Heart right ventricle (tissue), 16 donors: ENCODE measurements around the gene BAAT. TPM values are rescaled to one million over a fixed set of nuclear protein-coding genes. Genes with fewer than 3 reads are reported as not detected.

Source experiments
- ATAC-seq, 8 donors: fragments of 200-7000 bp; cut with Tn5 transposase; one replicate each; pipeline ENCODE4 v1.9.1; 2020; ENCODE audit warnings: mild to moderate bottlenecking in 8 of 8, moderate library complexity in 8 of 8, moderate number of reproducible peaks in 1 of 8
- DNase-seq, 2 donors: peaks; one replicate each; pipeline ENCODE4 v3.0.0-alpha.2; 2020
- H3K27ac ChIP-seq, 10 donors: fragments of 200-600 bp; sonication (generic) in 2 of 10; one replicate each; pipeline versions ENCODE4 v1.5.0 to v1.8.0; 2020 to 2022; ENCODE audit warnings: mild to moderate bottlenecking in 3 of 10
- H3K27me3 ChIP-seq, 7 donors: fragments of 200-600 bp; one replicate each; pipeline ENCODE4 v1.8.0; 2021 to 2022; ENCODE audit warnings: mild to moderate bottlenecking in 2 of 7
- H3K36me3 ChIP-seq, 9 donors: fragments of 200-600 bp; sonication (generic) in 1 of 9; one replicate each; pipeline versions ENCODE4 v1.5.0 to v1.8.0; 2020 to 2022; ENCODE audit warnings: mild to moderate bottlenecking in 2 of 9
- H3K4me1 ChIP-seq, 9 donors: fragments of 200-600 bp; sonication (generic) in 1 of 9; one replicate each; pipeline versions ENCODE4 v1.5.0 to v1.8.0; 2020 to 2022; ENCODE audit warnings: mild to moderate bottlenecking in 4 of 9
- H3K4me3 ChIP-seq, 10 donors: fragments of 200-600 bp; sonication (generic) in 2 of 10; one replicate each; pipeline versions ENCODE4 v1.5.0 to v1.8.0; 2020 to 2022; ENCODE audit warnings: mild to moderate bottlenecking in 7 of 10, moderate library complexity in 2 of 10
- H3K9me3 ChIP-seq, 11 donors: fragments of 200-600 bp in 10 of 11; sonication (generic) in 2 of 11; one replicate each; pipeline versions ENCODE4 v1.5.0 to v1.8.0; 2013 to 2022; ENCODE audit warnings: mild to moderate bottlenecking in 2 of 11, control low read depth in 1 of 11, moderate library complexity in 1 of 11
- WGBS, 2 donors: extraction: QIAGEN DNeasy Blood & Tissue Kit; methylation state at CpG; one replicate each; pipeline ENCODE4 v1.1.7; 2013; ENCODE audit warnings: inconsistent platforms in 1 of 2; 5-methylcytosine and 5-hydroxymethylcytosine counted together
- intact Hi-C, 10 donors: fragments of 100-400 bp; cut with DNase I; formaldehyde crosslinking; loops; one replicate each; pipeline versions ENCODE4 v1.11.1 to v1.14.2; 2022
- polyA plus RNA-seq, 2 donors: library from polyadenylated mRNA; stranded (reverse); fragments of 200-250 nt; gene quantifications; one replicate each; pipeline ENCODE4 v1.2.3, GENCODE V29; 2013
- total RNA-seq, 10 donors: library from RNA; stranded (reverse); fragmentation: NEBNext Ultra II Directional in 3 of 10; extraction: Animal tissue kit (Norgen Biotek cat#: 25700) in 3 of 10; gene quantifications; one replicate each; pipeline versions ENCODE4 v1.2.1 to v1.2.4, GENCODE V29; 2021 to 2023
- TF ChIP-seq, protein P1 (sequence below), 9 donors: fragments of 200-600 bp; sonication (generic) in 2 of 9; IDR thresholded peaks; one replicate each; pipeline versions ENCODE4 v1.5.0 to v1.8.0; 2021 to 2022; ENCODE audit warnings: antibody characterized with exemption in 9 of 9, mild to moderate bottlenecking in 5 of 9, moderate library complexity in 1 of 9
- donor health status: Arrhythmogenic right ventricular cardiomyopathy.
- donor health status: ischemic (EF 13 %, LVEDD 7.1; RV severe dilation, severe dysfunction).
- donor health status: healthy with polysubstance abuse.
- donor health status: DM: no; HTN: yes; CAD: no.
- donor health status: DM: no; HTN: no; CAD: no.
- donor health status: ischemic (EF 25% LVEDD 6.9; RV normal size, moderate dysfunction).
- donor health status: ischemic (EF 25% LVEDD 5.7; RV mildly dilated, moderate dysfunction).
- donor health status: healthy.
- donor health status: DM: yes; HTN: yes; CAD: no.
- donor health status: Ischemic cardiomyopathy.
- donor health status: ischemic (EF 35%, LVEDD 5.7; RV mildly dilated, moderate dysfunction).
- donor health status: nonischemic (EF 11% LVEDD 7.7; RV severe dilation, severe dysfunction).
- donor health status: DM: yes; HTN: yes; CAD: no.
- donor health status: PGD.
- donor health status: ischemic (EF 29% LVEDD 5.4; RV normal size, mild dysfunction).
- donor health status: nonischemic (EF 23%, LVEDD 6.1; RV moderate dilation, normal function).

BAAT gene
- total and polyA plus RNA-seq, 12 donors: 0.03 to 0.15 (median 0.07) TPM; not detected in 5

DNA sequence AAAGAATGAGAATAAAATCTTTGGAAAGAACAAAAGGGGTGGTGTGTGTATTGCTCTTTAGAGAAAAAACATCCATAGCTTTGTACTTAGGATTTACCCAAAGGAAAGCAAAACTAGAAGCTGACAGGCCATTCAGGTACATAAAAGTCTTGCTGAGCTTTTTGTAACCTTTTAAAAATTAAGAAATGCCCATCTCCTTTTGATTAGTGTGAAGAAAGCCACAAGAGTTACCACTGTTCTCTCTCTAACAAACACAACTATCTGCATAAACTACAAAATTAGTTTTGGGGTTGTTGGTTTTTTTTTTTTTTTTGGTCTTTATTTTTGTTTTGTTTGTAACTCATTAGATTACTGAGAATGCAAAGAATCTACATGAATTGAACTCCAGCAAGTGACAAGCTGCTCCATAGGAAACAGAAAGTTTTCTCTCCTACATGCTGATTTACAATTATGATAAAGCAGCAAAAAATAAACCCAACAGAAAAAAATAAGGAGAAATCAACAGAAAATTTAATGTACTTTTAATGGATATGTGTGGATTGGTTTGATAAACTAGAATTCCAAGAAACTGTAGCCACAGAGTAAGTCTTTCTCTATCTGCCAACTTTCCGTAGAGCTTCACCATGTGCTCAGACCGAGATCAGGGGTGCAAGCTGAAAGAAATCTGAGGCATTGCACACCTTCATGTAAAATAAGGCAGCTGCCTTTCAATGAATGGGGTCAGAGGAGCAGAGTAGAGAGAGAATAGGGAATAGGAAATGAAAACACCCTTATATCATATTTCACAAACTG, 12.3 kb downstream of the BAAT start:
- Histone ChIP-seq H3K4me3 (no peak overlapping the region), H3K27ac (no peak overlapping the region), H3K27me3 (no peaks in the 10 kb centered on the region), H3K36me3 (no peaks in the 10 kb centered on the region), H3K9me3 (peaks cover 0 to 5% (median 0%) of the 10 kb centered on the region in 11 donors), H3K4me1 (no peaks in the 10 kb centered on the region)
- DNase-seq (no peak), ATAC-seq (no peak)
- intact Hi-C loops: no loop called here
- TF ChIP-seq, protein P1, sequence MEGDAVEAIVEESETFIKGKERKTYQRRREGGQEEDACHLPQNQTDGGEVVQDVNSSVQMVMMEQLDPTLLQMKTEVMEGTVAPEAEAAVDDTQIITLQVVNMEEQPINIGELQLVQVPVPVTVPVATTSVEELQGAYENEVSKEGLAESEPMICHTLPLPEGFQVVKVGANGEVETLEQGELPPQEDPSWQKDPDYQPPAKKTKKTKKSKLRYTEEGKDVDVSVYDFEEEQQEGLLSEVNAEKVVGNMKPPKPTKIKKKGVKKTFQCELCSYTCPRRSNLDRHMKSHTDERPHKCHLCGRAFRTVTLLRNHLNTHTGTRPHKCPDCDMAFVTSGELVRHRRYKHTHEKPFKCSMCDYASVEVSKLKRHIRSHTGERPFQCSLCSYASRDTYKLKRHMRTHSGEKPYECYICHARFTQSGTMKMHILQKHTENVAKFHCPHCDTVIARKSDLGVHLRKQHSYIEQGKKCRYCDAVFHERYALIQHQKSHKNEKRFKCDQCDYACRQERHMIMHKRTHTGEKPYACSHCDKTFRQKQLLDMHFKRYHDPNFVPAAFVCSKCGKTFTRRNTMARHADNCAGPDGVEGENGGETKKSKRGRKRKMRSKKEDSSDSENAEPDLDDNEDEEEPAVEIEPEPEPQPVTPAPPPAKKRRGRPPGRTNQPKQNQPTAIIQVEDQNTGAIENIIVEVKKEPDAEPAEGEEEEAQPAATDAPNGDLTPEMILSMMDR (IDR thresholded peaks at IDR 0.05): no peak
- WGBS, 2 donors: 65 to 72% methylated on average over 2 of the region's 2 CpGs

DNA sequence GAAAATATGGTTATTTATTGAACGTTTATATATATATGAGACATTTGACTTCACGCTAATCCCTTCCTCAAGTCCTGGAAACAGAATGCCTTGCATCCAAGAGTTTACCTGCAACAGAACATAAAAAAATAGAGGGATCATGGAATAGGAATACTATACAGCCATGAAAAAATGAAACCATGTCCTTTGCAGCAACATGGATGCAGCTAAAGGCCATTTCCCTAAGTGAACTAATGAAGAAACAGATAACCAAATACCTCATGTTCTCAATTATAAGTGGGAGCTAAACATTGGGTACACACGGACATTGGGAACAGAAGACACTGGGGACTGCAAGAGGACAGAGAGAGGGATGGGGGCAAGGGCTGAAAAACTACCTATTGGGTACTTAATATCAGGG, 13.0 kb downstream of the BAAT start:
- Histone ChIP-seq H3K9me3 (peaks cover 0 to 5% (median 0%) of the 10 kb centered on the region in 11 donors), H3K4me3 (no peak overlapping the region), H3K27me3 (no peaks in the 10 kb centered on the region), H3K36me3 (no peaks in the 10 kb centered on the region), H3K27ac (no peak overlapping the region), H3K4me1 (no peaks in the 10 kb centered on the region)
- 96 to 98% methylated on average over 3 of the region's 3 CpGs for WGBS, 2 donors
- DNase-seq (no peak), ATAC-seq (no peak)
- TF ChIP-seq, protein P1 (IDR thresholded peaks at IDR 0.05): no peak
- intact Hi-C loops: no loop called here

DNA sequence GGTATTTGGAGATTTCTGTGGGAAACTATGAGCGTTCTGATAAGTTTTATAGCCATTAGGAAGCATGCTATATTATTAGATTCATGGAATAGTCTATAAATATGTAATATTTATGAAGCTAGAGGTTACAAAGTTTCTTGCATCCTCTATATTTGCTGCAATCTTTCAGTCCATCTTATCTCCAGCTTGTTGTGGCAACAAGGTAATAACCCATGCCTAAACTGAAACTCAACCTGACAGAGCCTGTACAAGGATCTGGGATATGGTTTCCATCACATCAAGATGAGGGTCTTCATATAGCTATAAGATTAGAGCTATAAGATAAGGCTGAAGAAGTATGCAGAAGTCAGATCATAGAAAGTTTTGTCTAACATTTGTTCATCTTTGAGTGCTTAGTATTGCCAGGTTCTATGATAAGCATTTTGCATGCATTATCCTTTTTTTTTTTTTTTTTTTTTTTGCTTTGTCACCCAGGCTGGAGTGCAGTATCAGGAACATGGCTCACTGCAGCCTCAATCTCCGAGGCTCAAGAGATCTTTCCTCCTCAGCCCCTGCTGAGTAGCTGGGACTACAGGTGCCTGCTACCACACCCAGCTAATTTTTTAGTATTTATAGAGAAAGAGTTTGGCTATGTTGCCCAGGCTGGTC, 14.8 kb downstream of the BAAT start:
- Histone ChIP-seq H3K27ac (no peak overlapping the region), H3K9me3 (peaks cover 0 to 5% (median 0%) of the 10 kb centered on the region in 11 donors), H3K4me1 (no peaks in the 10 kb centered on the region), H3K4me3 (no peak overlapping the region), H3K27me3 (peaks cover 0 to 4% (median 0%) of the 10 kb centered on the region in 7 donors), H3K36me3 (no peaks in the 10 kb centered on the region)
- intact Hi-C loops: no loop called here
- DNase-seq (no peak), ATAC-seq (no peak)
- 75 to 76% methylated on average over 2 of the region's 2 CpGs for WGBS, 2 donors
- TF ChIP-seq, protein P1 (IDR thresholded peaks at IDR 0.05): no peak

DNA sequence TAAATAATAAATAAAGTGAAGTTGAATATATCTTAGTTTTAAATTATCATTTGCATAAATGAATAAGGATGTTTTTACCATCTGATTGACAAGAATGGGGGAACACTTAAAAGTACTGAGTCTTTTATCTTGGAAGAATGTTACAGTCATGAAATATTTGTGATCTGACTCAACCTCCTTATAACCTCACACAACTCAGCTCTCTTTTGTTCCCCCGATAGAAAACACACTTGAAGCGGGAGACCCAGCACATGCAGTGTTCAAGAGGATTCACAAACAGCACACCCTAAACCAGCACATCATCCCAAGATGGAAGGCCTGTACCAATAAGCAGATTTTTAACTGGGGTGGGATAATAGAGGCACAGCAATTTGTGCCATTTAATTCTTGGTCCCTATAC, 15.5 kb downstream of the BAAT start:
- no peak overlapping the region for H3K4me3 ChIP-seq
- H3K27ac ChIP-seq: no peak overlapping the region
- WGBS, 2 donors: 60 to 71% methylated on average over 2 of the region's 2 CpGs
- no peaks in the 10 kb centered on the region for H3K4me1 ChIP-seq
- TF ChIP-seq, protein P1 (IDR thresholded peaks at IDR 0.05): no peak
- no peaks in the 10 kb centered on the region for H3K36me3 ChIP-seq
- peaks cover 0 to 5% (median 0%) of the 10 kb centered on the region in 11 donors for H3K9me3 ChIP-seq
- peaks cover 0 to 4% (median 0%) of the 10 kb centered on the region in 7 donors for H3K27me3 ChIP-seq
- DNase-seq (no peak), ATAC-seq (no peak)
- intact Hi-C loops: no loop called here
